Measurements from ENCODE around the gene TSSK6.

DNA sequence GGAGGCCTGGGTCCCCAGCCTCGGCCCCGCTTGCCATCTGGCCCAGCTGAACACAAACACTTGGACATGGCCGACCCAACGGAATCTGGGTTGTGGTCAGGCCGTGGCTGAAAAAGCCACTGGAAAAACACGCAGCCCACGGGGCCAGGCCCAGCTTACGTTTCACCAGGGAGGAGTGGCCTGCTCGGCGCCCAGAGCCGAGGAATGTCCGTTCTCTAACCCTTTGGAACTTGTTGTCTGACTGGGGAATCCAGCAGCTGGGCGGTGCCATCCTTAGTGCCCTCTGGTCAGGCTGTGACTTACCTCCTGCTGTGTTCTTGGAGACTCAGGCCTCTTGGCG lies 36.5 kb upstream of the TSSK6 start:
- TF ChIP-seq ARNT (IDR thresholded peaks at IDR 0.05) (no peak), ELF4 (IDR thresholded peaks at IDR 0.05) (no peak), SUZ12 (IDR thresholded peaks at IDR 0.05) (no peak), ZNF384 (IDR thresholded peaks at IDR 0.05) (no peak)
- TF ChIP-seq, protein P1, sequence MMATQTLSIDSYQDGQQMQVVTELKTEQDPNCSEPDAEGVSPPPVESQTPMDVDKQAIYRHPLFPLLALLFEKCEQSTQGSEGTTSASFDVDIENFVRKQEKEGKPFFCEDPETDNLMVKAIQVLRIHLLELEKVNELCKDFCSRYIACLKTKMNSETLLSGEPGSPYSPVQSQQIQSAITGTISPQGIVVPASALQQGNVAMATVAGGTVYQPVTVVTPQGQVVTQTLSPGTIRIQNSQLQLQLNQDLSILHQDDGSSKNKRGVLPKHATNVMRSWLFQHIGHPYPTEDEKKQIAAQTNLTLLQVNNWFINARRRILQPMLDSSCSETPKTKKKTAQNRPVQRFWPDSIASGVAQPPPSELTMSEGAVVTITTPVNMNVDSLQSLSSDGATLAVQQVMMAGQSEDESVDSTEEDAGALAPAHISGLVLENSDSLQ (IDR thresholded peaks at IDR 0.05), result no peak

Measured in HEK293T (cell line).